Measurements from ENCODE around the gene CABP1. TPM values are rescaled to one million over a fixed set of nuclear protein-coding genes. Genes with fewer than 3 reads are reported as not detected.

The CABP1 gene
- total and polyA plus RNA-seq, 2 donors (not counting 3 experiments of a cell fraction or from before 2014, with no cell fraction given), result 0.07 to 0.31 TPM

GRCh38 chr12:120643574-120643973, 3.1 kb downstream of the CABP1 start:
- peaks cover 3% of the 10 kb centered on the region for H3K4me1 ChIP-seq (ENCODE audit: control insufficient read depth, extremely low read depth, insufficient read depth, low read length)
- CTCF ChIA-PET, result interaction anchor here (6.5 kb wide), 1 partner anchor 329 kb away, joined by 87 read pairs; no protein-coding TSS in a partner anchor
- no peak overlapping the region for H3K27ac ChIP-seq (ENCODE audit: insufficient read depth, low read depth, low read length)
- H3K36me3 ChIP-seq (ENCODE audit: control insufficient read depth in 2 of 2, extremely low read depth in 1 of 2, insufficient read depth in 2 of 2, low read length in 2 of 2), result no peaks in the 10 kb centered on the region
- TF ChIP-seq POLR2AphosphoS5 (IDR thresholded peaks at IDR 0.05; ENCODE audit: insufficient read depth, low read depth, low read length) (no peak), CTCF (IDR thresholded peaks at IDR 0.05; ENCODE audit: extremely low read depth in 1 of 2, insufficient read depth in 1 of 2, low read depth in 1 of 2, low read length in 2 of 2) (no peak), POLR2A (IDR thresholded peaks at IDR 0.05; ENCODE audit: low read depth, low read length) (no peak), MAX (IDR thresholded peaks at IDR 0.05; ENCODE audit: insufficient read depth, insufficient read length) (no peak), MYC (IDR thresholded peaks at IDR 0.05; ENCODE audit: low read depth, low read length) (no peak), FOS (IDR thresholded peaks at IDR 0.05; ENCODE audit: borderline replicate concordance, insufficient read depth, low read length) (no peak), JUN (IDR thresholded peaks at IDR 0.05; ENCODE audit: borderline replicate concordance, insufficient read depth, insufficient read length, low read depth) (no peak), EZH2 (IDR thresholded peaks at IDR 0.05; ENCODE audit: borderline replicate concordance, low read depth, low read length, severe bottlenecking) (no peak), GATA2 (IDR thresholded peaks at IDR 0.05; ENCODE audit: insufficient read depth, insufficient read length, low read depth, low read length) (no peak)
- no peak for DNase-seq (ENCODE audit: low read depth, low spot score)
- no peaks in the 10 kb centered on the region for H4K20me1 ChIP-seq (replicated peaks; ENCODE audit: control insufficient read depth, extremely low read depth, insufficient read depth, low read length)
- POLR2A ChIA-PET, result no interaction called here
- H3K9ac ChIP-seq (replicated peaks; ENCODE audit: extremely low read depth, insufficient read depth, low read length), result no peak overlapping the region
- BruUV-seq (replicated peaks), result no TSS peak
- peaks cover 48 to 51% of the 10 kb centered on the region in 2 experiments for H3K27me3 ChIP-seq (ENCODE audit: control insufficient read depth in 2 of 2, insufficient read depth in 2 of 2, low read length in 2 of 2)
- no peaks in the 10 kb centered on the region for H3K9me3 ChIP-seq (replicated peaks; ENCODE audit: control insufficient read depth, insufficient read depth, low read length)
- H3K4me2 ChIP-seq (ENCODE audit: insufficient read depth, low read length), result no peak overlapping the region
- dilution Hi-C loops (cut with MboI; ENCODE audit: extremely low pct_ligation_motif_present, low sequenced_read_pairs) (no loop called here), intact Hi-C loops (cut with micrococcal nuclease) (loop anchor here (10.0 kb wide), 1 partner anchor 451 kb away; no protein-coding TSS in a partner anchor)
- H2AFZ ChIP-seq (ENCODE audit: low read depth, low read length), result no peak overlapping the region
- H3K4me3 ChIP-seq (replicated peaks in 1 of 3; ENCODE audit: insufficient read depth in 1 of 3, low read depth in 1 of 3, low read length in 3 of 3), result no peak overlapping the region
- H3K79me2 ChIP-seq (ENCODE audit: control insufficient read depth, insufficient read depth, low read length), result no peaks in the 10 kb centered on the region
- no peaks in the 10 kb centered on the region for H3K9me1 ChIP-seq (replicated peaks; ENCODE audit: control insufficient read depth, extremely low read depth, insufficient read depth, low read length)
- FAIRE-seq, result no peak

All from endothelial cell of umbilical vein (primary cell).